ENCODE results near the gene TOM1L2.

TOM1L2 gene

DNA sequence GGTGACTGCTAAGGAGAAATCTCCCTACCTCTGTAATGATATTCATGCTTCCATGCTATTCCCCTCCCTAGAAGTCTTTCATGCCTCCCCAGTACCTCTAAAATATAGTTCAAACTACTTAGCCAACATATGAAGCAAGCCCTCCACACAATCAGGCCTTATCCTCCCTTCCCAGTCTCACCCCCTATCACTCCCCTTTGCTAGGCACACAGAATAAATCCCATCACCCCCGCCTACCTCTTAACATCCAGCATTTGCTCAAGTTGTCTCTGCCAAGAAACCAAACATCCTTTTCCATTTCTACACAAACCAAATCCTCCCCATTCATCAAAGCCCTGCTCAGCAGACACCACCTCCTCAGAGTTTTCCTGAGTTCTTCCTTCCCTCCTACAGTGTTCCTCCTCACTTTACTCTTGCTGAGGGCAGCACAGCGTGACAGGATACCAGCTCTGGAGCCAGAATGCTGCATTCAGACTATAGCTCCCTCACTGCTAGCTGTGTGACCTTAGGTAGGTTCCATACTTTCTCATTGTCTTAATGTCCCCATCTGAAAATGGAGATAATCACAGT is 7.0 kb downstream of the TOM1L2 start:
- TF ChIP-seq, protein P1, sequence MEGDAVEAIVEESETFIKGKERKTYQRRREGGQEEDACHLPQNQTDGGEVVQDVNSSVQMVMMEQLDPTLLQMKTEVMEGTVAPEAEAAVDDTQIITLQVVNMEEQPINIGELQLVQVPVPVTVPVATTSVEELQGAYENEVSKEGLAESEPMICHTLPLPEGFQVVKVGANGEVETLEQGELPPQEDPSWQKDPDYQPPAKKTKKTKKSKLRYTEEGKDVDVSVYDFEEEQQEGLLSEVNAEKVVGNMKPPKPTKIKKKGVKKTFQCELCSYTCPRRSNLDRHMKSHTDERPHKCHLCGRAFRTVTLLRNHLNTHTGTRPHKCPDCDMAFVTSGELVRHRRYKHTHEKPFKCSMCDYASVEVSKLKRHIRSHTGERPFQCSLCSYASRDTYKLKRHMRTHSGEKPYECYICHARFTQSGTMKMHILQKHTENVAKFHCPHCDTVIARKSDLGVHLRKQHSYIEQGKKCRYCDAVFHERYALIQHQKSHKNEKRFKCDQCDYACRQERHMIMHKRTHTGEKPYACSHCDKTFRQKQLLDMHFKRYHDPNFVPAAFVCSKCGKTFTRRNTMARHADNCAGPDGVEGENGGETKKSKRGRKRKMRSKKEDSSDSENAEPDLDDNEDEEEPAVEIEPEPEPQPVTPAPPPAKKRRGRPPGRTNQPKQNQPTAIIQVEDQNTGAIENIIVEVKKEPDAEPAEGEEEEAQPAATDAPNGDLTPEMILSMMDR (IDR thresholded peaks at IDR 0.05), result no peak

DNA sequence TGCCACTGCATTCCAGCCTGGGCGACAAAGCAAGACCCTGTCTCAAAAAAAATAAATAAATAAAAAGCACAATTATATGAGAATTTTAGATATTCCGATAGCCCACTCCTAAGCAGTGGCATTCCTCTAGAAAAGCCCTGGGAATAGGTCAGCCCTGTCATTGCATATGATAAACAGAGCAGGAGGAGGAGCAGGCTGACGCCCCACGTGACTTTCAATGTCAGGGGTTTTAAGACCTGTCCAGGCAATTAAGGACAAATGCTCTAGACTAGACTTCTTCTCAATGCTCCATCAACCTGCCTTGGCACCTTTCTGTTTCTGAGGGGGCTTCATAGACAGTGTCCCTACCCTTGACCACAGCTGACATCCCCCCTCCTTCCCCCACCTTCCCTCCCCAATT is 7.5 kb downstream of the TOM1L2 start:
- TF ChIP-seq, protein P1 (IDR thresholded peaks at IDR 0.05), result no peak

DNA sequence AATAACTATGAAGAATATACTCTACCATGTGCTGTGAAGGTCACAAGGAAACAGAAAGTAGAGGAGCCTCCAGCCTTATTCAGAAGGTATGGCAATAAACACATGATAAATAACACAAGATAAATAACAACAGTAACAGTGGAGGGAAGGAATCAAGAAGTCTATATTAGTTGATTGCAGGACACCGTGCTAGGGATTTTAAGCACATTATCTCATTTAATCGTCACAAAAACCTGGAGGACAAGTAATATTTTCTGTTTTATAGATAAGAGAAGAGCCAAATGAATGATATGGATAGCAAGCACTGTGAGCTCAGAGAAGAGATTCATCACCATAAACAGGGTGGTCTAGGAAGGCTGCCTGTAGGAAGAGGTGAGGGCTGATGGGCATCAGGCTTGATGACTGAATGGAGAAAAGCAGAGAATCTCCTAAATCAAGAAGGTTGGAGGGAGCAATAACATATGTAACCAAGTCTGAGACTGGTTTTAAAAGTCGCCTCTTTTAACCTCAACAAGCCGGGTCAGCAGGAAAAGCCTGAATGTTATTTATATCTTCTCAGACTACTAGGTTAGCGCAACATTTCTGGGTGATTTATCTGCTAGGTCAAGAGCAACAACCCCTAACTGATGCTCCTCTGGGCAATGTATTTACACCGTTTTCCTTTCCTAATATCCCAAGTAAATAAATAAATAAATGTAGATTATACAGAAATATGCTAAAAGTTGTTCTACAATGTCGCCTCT is 8.3 kb downstream of the TOM1L2 start:
- TF ChIP-seq, protein P1 (IDR thresholded peaks at IDR 0.05), result no peak

GRCh38 chr17:17963066-17963465 is 9.1 kb downstream of the TOM1L2 start:
- TF ChIP-seq, protein P1 (IDR thresholded peaks at IDR 0.05), result no peak

GRCh38 chr17:17960500-17961030 is 11.6 kb downstream of the TOM1L2 start:
- TF ChIP-seq, protein P1 (IDR thresholded peaks at IDR 0.05), result no peak

- TF ChIP-seq, protein P1 (IDR thresholded peaks at IDR 0.05), result no peak
Observed at GRCh38 chr17:17959520-17960361, 12.5 kb downstream of the TOM1L2 start.

GRCh38 chr17:17958982-17959381 is 13.2 kb downstream of the TOM1L2 start:
- TF ChIP-seq, protein P1 (IDR thresholded peaks at IDR 0.05), result no peak

All from LNCAP (cell line).